Measurements from ENCODE around the gene POLR2E. TPM values are rescaled to one million over a fixed set of nuclear protein-coding genes. Genes with fewer than 3 reads are reported as not detected.

POLR2E gene
- total RNA-seq, 1 donor from 2014 or later = 205 TPM

DNA sequence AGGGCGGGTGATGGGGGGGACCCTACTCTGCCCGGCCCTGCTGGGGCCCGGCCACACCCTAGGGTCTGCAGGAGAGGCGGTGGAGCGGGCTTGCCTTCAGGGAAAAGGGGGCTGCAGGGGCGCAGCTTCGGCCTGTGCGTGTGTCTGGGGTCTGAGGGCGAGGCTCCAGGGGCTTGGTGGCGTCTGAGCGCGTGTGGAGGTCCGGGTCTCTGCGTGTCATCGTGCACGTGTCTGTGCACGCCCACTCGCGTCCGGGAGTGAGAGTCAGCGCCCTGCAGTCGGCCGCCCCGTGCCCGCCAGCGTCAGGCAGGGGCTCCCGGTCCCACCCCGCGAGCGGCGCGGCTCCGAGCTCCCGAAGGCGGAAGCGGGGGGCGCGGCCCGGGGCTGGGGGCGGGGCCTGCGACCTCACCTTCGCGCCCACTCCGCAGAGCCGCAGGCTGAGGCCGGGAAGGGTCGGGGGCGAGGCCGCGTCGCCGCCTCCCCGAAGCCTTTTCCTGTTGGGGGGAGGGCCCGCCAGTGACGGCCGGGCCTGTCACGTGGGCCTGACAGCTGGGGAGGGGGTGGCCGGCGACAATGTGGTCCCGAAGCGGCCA, 28.3 kb downstream of the POLR2E start, which contains the start of gene ARHGAP45:
ARHGAP45 (plus strand) TSS at position 420 of the 593 bp plus-strand sequence. CDS start 239 bp downstream, outside the sequence.
- no peak for DNase-seq (ENCODE audit: low spot score)

DNA sequence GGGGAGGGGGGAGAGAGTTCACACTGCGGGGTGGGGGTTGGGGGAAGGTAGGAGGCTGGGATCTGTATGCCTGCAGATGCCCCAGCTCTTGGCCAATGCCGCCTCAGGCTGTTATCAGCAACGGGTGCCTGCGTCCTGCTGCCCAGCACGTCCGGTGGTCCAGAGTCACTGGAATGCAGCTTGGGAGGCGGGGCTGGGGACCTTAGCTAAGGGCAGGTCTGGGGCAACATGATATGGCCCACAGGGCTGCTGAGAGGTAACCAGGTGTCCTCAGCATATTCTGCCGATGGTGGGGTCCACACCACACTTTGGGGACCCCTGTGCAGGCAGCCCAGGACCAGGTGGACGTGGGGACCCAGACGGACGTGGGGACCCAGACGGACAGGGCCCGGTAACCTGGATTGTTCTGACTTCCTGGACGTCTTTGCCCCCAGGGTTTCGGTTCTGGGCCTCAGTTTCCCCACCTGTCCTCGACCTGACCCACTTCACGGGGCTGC, 28.9 kb downstream of the POLR2E start:
- no peak for DNase-seq (ENCODE audit: low spot score)

DNA sequence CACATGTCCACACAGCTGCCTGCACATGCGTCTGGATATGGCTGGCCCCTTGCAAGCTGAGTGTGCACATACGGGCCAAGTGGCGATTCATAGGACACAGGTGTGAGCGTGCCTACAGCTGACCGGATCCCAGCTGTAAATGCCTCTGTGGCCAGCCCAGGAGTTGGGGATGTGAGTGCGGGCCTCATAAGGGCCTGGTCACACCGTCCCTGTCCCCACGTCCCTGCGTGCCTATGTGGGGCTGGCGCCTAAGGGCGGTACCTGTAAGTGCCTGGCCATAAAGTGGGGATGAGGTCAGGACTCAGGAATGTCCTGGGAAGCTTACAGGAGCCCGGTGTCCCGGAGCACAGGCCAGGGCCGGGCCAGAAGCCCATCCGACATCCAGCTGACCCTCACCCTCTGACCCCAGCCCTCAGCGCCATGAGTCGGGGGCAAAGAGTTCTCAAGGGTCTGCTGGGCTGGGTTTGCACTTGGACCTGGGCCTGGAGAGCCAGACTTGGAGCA, 29.5 kb downstream of the POLR2E start:
- no peak for DNase-seq (ENCODE audit: low spot score)

DNA sequence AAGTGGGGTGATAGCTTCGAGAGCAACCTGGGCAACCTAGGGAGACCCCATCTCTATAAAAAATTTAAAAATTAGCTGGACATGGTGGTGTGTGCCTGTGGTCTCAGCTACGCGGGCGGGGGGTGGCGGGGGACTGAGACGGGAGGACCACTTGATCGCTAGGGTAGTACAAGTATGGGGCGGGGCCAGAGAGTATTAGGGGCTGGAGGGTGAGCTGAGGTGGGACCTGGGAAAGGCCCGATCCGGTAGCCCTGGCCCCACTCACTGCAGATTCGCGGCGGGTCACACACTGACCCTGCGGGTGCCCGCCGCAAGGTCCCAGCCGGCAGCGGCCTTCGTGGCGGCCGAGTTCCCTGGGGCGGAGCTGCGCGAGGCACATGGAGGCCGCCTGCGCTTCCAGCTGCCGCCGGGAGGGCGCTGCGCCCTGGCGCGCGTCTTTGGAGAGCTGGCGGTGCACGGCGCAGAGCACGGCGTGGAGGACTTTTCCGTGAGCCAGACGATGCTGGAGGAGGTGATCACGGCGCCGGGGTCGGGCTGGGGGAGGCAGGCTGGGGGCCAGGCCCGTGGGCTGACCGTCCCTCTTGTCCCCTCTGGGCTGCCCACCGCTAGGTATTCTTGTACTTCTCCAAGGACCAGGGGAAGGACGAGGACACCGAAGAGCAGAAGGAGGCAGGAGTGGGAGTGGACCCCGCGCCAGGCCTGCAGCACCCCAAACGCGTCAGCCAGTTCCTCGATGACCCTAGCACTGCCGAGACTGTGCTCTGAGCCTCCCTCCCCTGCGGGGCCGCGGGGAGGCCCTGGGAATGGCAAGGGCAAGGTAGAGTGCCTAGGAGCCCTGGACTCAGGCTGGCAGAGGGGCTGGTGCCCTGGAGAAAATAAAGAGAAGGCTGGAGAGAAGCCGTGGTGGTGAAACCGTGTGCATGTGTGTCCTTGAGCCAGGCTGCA, 30.2 kb downstream of the POLR2E start:
- DNase-seq (ENCODE audit: low spot score) = no peak

DNA sequence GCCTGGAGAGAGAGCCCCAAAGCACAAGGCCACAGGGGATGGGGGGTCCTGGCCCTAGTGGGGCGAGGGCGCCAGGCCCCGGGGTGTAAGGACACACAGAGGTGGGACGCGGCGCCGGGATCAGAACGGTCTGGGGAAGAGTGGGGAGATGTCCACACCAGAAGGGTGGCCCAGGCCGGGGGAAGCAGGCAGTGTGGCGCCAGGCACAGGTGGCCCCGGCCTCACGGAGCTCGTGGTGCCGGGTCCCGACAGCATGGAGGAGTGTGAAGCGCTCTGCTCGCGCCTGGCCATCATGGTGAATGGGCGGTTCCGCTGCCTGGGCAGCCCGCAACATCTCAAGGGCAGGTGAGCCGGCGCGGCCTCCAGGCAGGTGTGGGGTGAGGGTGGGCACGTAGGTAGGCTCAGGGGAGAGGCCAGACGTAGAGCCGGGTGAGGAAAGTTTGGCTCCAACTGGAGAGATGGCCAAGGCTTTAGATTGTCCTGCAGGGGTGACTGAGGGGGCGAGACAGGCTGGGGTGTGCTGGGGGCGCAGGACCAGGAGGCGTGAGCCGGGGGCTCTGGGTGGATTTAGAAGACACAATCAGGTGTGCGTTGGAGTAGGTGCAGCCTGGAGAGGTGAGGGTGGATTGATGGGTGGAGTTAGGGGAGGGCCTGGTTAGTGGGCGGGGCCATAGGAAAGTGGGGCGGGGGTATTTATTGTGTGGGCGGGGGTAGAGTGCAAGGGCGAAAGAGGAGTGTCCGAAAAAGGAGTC, 31.1 kb downstream of the POLR2E start:
- no peak for DNase-seq (ENCODE audit: low spot score)

DNA sequence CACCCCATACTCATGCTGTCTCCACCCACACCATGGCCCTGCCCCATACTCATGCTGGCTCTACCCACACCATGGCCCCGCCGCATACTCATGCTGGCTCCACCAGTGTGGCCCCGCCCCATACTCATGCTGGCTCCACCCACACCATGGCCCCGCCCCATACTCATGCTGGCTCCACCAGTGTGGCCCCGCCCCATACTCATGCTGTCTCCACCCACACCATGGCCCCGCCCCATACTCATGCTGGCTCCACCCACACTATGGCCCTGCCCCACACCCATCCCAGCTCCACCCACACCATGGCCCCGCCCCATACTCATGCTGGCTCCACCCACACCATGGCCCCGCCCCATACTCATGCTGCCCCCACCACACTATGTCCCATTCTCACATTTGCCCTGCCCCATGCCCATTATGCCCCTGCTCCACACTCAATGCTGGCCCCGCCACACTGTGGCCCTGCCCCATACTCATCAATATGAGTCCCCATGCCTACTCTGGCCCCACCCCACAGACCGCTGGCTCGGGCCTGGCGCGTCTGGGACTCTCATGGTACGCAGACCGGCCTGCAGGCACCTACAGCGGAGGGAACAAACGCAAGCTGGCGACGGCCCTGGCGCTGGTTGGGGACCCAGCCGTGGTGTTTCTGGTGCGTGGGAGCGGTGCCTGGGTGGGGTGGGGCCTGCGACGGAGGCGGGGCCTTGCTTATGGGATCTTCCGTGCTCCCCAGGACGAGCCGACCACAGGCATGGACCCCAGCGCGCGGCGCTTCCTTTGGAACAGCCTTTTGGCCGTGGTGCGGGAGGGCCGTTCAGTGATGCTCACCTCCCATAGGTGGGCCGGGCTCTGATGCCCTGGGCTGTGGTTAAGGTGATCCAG, 31.9 kb downstream of the POLR2E start:
- no peak for DNase-seq (ENCODE audit: low spot score)

DNA sequence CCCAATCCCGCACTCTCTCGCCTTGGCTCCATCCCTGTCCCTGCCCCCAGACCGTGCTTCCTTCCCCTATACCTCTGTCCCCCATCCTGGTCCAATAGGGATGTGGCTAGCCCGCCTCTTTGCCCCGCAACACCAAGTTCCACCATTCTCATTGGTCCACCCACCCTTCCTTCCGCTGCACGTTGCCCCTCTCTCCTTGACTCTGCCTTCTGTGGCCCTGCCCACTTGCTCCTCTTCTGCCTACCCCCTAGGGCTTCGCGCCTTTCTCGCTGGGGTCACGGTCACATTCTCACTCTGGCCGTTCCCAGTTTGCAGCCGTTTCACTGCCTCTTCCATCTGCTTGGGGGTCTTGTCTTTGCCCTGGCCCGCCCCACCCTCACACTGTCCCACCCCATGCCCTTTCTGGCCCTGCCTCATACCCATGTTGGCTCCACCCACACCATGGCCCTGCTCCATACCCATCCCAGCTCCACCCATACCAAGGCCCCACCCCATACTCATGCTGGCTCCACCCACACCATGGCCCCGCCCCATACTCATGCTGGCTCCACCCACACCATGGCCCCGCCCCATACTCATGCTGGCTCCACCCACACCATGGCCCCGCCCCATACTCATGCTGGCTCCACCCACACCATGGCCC, 32.7 kb downstream of the POLR2E start:
- no peak for DNase-seq (ENCODE audit: low spot score)

DNA sequence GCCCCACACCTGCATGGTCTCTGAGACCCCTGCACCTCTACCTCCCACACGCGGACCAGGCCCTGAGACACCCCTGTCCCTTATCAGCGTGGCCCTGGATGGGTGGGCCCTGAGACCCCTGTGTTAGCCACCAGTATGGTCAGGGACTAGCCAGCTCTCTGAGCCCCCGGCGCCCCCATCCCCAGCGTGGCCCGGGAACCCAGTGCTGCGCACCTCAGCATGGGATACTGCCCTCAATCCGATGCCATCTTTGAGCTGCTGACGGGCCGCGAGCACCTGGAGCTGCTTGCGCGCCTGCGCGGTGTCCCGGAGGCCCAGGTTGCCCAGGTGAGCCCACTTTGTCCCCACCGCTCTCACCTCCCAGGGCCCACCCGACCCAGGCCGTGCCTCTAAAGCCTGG, 33.2 kb downstream of the POLR2E start:
- DNase-seq (ENCODE audit: low spot score) = no peak

DNA sequence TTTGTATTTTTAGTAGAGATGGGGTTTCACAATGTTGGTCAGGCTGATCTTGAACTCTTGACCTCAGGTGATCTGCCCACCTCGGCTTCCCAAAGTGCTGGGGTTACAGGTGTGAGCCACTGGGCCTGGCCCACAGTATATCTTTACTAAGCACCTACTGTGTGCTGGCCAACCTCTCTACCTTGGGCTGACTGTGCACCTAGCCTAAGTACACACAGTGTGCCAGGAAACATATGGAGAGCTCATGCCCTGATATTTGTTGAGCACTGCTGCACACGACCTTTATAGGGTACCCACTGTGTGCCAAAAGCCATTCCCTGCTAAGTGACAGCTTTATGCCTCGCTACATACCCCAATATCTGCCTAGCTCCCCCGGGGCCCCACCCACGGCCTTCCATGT, 34.5 kb downstream of the POLR2E start:
- DNase-seq (ENCODE audit: low spot score) = no peak

DNA sequence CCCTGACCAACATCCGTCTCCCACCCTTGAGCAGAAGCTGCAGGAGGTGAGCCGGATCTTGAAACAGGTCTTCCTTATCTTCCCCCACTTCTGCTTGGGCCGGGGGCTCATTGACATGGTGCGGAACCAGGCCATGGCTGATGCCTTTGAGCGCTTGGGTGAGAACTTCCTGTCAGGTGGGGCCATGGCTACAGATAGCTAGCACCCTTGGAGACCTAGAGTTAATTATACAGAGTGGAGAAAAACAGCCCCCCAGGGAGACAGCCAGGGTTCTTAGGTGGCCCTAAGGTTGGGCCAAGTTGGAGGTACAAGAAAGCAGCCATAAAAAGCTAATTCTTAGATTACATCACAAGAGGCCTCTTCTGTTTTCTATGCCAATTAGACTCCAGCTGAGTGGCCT, 37.1 kb downstream of the POLR2E start:
- no peak for DNase-seq (ENCODE audit: low spot score)

DNA sequence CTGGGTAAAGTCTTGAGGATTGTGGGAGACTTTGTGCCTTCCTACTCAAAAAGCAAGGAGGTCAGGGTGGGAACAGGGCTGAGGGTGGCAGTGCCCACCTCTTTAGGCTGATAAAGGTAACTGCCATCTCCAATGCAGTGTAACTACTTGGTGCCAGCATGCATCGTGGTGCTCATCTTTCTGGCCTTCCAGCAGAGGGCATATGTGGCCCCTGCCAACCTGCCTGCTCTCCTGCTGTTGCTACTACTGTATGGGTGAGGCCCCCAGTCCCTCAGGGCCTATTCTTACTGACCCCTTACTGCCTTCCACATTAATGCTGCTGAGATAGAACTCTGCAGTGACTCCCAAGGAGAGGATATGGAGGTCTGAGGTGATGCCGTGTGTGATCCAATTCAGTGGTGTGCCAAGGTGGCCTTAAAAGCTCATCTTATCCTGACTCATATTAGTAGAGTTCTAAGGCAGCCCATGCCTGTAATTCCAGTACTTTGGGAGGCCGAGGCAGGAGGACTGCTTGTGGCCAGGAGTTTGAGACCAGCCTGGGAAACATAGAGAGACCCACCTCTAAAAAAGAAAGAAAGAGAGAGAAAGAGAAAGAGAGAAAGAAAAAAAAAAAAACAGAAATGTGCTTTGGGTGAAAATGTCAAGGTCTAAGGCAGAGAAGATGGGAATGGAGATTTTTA, 37.9 kb downstream of the POLR2E start:
- DNase-seq (ENCODE audit: low spot score) = no peak

DNA sequence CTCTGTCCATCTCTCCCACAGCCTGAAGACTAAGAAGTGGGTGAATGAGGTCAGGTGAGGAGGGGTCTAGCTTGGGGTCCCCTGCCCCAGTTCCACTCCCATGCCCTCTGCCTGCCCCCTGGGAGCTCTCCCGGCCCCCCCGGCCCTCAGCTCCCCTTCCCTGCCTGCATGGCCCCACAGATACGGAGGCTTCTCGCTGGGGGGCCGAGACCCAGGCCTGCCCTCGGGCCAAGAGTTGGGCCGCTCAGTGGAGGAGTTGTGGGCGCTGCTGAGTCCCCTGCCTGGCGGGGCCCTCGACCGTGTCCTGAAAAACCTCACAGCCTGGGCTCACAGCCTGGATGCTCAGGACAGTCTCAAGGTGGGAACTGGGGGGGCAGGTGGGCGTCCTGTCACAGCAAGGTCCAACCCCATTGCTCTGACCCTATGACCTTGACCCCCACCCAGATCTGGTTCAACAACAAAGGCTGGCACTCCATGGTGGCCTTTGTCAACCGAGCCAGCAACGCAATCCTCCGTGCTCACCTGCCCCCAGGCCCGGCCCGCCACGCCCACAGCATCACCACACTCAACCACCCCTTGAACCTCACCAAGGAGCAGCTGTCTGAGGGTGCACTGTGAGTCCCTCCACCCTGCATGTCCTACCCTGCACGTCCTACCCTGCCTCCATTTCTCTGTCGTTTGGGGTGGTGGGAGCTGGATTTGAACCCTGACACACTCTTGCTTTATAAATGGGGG, 39.1 kb downstream of the POLR2E start:
- DNase-seq (ENCODE audit: low spot score) = no peak

DNA sequence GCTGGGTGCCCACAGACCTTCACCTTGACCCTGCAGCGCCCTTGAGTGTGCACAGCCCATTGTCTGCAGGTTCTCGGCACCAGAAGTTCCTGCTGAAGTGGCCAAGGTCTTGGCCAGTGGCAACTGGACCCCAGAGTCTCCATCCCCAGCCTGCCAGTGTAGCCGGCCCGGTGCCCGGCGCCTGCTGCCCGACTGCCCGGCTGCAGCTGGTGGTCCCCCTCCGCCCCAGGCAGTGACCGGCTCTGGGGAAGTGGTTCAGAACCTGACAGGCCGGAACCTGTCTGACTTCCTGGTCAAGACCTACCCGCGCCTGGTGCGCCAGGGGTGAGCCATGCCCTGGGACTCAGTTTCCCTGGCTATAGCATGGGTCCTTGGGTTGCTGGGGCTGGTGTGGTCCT, 40.1 kb downstream of the POLR2E start:
- no peak for DNase-seq (ENCODE audit: low spot score)

DNA sequence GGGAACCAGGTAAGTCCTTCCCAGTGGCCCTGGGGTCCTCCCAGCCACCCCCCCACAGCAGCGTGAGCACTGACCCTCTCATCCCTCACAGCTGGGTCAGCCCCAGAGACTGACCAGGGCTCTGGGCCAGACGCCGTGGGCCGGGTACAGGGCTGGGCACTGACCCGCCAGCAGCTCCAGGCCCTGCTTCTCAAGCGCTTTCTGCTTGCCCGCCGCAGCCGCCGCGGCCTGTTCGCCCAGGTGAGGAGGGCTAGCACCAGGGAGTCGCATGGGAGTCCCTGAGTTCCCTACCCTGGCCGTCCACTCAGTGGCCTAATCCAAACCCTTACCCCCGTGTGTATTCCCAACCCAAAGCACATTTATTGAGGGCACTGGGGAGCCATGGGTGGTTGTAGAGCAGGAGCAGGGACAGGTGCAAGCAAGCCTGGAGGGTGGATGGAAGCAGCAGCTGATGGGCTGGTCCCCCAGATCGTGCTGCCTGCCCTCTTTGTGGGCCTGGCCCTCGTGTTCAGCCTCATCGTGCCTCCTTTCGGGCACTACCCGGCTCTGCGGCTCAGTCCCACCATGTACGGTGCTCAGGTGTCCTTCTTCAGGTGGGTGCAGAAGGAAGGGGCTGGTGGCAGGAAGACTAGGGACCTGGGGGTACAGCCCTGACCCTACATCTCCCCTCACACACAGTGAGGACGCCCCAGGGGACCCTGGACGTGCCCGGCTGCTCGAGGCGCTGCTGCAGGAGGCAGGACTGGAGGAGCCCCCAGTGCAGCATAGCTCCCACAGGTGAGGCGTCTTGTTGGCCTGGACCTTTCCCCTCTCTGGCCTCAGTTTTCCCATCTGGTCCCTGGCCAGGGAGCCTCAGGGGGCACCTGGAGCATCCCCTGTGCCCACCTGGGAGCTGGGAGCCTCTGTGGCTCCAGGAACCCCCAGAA, 40.8 kb downstream of the POLR2E start:
- no peak for DNase-seq (ENCODE audit: low spot score)

DNA sequence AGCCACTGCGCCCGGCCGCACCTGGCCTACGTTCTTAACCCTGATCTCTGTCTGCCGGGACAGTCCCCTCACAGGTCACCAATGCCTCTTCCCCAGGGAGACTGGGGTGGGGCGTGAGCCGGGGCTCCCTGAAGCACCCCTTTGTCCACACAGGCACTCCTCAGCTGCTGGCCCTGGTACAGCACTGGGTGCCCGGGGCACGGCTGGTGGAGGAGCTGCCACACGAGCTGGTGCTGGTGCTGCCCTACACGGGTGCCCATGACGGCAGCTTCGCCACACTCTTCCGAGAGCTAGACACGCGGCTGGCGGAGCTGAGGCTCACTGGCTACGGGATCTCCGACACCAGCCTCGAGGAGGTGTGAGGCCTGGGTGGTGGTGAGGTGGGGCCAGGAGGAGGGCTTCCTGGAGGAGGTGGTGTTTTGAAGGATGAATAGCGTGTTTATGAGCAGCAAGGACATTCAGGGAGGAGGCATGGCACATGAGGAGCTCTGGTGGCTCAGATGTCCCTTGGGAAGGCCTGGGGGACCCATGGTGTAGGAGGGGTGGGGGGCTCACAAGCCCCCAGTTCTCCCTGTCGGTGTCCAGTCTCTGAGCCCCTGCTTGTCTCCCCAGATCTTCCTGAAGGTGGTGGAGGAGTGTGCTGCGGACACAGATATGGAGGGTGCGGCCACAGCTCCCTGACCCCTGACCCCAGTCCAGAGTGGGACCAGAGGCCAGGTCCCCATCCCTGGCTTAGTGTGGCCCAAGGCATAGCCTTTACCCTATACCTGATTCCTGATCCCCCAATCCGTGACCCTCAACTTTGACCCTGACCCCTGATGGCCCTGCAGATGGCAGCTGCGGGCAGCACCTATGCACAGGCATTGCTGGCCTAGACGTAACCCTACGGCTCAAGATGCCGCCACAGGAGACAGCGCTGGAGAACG, 41.7 kb downstream of the POLR2E start:
- no peak for DNase-seq (ENCODE audit: low spot score)

DNA sequence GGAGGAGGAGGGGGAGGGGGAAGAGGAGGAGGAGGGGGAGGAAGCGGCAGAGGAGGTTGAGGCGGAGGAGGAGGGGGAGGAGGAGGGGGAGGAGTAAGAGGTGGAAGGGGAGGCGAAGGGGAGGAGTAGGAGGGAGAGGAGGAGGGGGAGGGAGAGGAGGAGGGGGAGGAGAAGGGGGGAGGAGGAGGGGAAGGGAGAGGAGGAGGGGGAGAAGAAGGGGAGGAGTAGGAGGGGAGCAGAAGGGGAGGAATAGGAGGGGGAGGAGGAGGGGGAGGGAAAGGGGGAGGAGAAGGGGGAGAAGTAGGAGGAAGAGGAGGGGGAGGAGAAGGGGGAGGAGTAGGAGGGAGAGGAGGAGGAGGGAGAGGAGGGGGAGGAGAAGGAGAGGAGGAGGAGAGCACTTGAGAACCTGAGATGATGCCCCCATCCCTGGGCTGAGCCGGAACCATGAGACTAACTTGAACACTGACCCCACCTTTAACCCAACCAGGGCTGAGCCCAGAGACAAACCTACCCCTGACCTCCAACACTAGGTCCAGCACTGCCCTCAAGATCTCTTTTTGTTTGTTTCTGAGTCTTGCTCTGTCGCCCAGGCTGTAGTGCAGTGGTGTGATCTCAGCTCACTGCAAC, 42.7 kb downstream of the POLR2E start:
- no peak for DNase-seq (ENCODE audit: low spot score)
